Sigmoid colon (tissue), 4 donors: ENCODE results near the gene SFTPB.

ENCODE experiments used
- POLR2A ChIP-seq, 2 donors: fragments of 450-650 bp; IDR thresholded peaks; one replicate each; pipeline ENCODE4 v1.6.1; 2016; ENCODE audit warnings: antibody characterized with exemption in 2 of 2, mild to moderate bottlenecking in 2 of 2, moderate library complexity in 2 of 2
- POLR2AphosphoS5 ChIP-seq, 4 donors: sonication (generic); formaldehyde crosslinking; IDR thresholded peaks; one replicate each; pipeline ENCODE4 v1.6.1; 2017; ENCODE audit warnings: antibody characterized with exemption in 4 of 4
- TF ChIP-seq, protein P1 (sequence below), 4 experiments: fragments of 450-650 bp in 3 of 4; fragments of 200-600 bp in 1 of 4; IDR thresholded peaks; one replicate each; pipeline ENCODE4 v1.5.1; 2016 to 2019; ENCODE audit warnings: antibody characterized with exemption in 4 of 4, mild to moderate bottlenecking in 3 of 4, moderate library complexity in 2 of 4

DNA sequence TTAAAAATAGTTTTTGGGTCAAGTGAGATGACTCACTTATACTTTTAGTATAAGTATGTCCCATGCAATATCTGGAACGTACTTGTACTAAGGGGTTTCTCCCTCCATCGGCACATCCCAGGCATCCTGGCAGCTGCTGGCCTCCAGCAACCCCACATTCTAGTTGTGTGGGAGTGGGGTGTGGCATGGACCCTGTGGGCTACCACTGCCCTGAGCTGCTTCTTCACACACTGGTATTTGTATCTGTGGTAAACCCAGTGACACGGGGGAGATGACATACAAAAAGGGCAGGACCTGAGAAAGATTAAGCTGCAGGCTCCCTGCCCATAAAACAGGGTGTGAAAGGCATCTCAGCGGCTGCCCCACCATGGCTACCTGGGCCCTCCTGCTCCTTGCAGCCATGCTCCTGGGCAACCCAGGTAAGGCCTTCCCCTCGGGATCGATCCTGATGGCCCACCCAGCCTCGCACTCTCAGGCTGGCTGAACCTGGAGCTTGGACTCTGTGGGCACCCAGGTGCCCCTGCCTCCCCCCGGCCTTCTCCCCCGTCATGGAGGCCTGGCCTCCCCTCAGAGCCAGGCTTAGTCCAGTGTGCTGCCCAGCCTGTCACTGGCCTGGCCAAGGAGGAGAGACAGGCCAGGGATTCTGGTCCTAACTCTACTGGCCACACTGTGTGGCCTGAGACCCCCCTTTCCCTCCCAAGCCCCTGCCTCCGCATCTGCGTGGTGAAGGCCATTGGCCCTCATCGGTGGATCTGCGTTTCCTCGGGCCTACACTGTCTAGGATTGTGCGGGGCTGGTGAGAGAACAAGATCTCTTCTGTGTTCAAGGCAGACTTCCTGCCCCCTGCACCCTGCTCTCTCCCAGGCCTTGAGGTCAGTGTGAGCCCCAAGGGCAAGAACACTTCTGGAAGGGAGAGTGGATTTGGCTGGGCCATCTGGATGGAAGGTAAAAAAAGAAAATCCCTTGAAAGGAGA, 26.3 kb upstream of the SFTPB start, which contains the start of gene GNLY:
- TF ChIP-seq POLR2A (IDR thresholded peaks at IDR 0.05) (no peak), POLR2AphosphoS5 (IDR thresholded peaks at IDR 0.05) (no peak)
- TF ChIP-seq, protein P1, sequence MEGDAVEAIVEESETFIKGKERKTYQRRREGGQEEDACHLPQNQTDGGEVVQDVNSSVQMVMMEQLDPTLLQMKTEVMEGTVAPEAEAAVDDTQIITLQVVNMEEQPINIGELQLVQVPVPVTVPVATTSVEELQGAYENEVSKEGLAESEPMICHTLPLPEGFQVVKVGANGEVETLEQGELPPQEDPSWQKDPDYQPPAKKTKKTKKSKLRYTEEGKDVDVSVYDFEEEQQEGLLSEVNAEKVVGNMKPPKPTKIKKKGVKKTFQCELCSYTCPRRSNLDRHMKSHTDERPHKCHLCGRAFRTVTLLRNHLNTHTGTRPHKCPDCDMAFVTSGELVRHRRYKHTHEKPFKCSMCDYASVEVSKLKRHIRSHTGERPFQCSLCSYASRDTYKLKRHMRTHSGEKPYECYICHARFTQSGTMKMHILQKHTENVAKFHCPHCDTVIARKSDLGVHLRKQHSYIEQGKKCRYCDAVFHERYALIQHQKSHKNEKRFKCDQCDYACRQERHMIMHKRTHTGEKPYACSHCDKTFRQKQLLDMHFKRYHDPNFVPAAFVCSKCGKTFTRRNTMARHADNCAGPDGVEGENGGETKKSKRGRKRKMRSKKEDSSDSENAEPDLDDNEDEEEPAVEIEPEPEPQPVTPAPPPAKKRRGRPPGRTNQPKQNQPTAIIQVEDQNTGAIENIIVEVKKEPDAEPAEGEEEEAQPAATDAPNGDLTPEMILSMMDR (IDR thresholded peaks at IDR 0.05) = no peak
